Inferior parietal cortex (tissue), 1 donor: ENCODE results near the gene PTPRN2.
"Not testable (repeated sequence)": the region's sequence is repeated elsewhere in the genome, so short reads cannot be mapped to it uniquely, and the experiment has no call there.

Experiments
- DNase-seq: peaks from one replicate; pipeline ENCODE4 v3.0.0-alpha.2; 2016; ENCODE audit errors: extremely low spot score

The PTPRN2 gene

DNA sequence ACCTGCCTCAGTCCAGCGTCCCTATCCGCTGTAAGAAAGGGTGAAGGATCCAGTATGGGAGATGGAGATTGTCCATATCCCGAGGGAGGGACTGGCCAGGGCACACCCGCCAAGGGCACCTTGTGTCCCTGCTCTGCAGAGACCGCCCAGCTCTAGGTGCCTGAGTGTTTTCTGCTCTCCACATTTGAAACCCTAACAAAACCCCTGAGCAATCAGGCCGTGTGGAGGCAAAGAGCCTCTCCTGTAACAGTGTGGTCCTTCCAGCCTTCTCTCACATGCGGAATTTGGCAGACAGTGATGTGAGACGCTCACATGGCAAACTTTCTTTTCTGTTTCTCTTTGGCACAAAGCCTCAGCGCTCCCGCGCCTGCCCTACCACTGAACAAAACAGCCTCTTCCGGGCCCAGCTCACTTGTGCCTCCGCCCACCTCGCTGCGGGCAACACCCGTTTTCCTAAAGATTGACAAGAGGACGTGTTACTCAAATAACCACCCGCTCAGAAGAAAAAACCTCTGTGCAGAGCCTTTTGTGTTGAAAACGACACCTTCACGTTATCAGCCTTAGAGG, 736.0 kb downstream of the PTPRN2 start:
- peak; percentile 44 for DNase-seq

- no peak for DNase-seq
Observed at GRCh38 chr7:157850481-157851444, 736.9 kb downstream of the PTPRN2 start.

- DNase-seq = no peak
Observed at GRCh38 chr7:157849726-157850125, 737.9 kb downstream of the PTPRN2 start.

GRCh38 chr7:157849341-157849596, 738.4 kb downstream of the PTPRN2 start:
- DNase-seq = no peak

- no peak for DNase-seq
Observed at GRCh38 chr7:157848508-157849340, 738.9 kb downstream of the PTPRN2 start.

GRCh38 chr7:157847756-157848487, 739.7 kb downstream of the PTPRN2 start:
- DNase-seq = not testable (repeated sequence)

DNA sequence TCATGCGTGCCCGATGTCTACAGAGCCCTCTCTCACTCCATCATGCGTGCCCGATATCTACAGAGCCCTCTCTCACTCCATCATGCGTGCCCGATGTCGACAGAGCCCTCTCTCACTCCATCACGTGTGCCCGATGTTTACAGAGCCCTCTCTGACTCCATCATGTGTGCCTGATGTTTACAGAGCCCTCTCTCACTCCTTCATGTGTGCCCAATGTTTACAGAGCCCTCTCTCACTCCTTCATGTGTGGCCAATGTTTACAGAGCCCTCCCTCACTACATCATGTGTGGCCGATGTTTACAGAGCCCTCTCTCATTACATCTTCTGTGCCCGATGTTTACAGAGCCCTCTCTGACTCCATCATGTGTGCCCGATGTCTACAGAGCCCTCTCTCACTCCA, 740.9 kb downstream of the PTPRN2 start:
- DNase-seq = not testable (repeated sequence)

GRCh38 chr7:157846271-157846670, 741.4 kb downstream of the PTPRN2 start:
- no peak for DNase-seq

DNA sequence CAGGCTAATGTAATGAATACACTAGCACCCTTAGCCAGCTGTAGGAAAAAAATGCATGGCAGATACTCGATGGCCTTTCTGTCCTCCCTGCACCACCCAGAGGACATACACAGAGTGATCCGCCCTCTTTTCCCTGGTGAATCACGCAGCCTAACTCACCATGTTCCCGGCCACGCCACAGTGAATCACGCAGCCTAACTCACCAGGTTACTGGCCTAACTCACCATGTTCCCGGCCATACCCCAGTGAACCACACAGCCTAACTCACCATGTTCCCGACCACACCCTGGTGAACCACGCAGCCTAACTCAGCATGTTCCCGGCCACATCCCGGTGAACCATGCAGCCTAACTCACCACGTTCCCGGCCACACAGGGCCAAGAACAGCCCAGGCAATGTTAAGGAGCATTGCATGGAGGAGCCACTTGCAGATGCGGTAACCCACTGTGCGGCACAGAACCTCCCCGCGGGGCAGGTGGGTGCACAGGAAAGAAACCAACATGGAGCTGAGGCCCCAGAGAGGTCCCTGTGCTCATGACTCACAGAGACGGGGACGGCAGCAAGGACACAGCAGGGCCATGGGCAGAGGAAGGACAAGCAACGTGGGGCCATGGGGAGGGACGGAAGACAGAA, 742.3 kb downstream of the PTPRN2 start:
- no peak for DNase-seq

DNA sequence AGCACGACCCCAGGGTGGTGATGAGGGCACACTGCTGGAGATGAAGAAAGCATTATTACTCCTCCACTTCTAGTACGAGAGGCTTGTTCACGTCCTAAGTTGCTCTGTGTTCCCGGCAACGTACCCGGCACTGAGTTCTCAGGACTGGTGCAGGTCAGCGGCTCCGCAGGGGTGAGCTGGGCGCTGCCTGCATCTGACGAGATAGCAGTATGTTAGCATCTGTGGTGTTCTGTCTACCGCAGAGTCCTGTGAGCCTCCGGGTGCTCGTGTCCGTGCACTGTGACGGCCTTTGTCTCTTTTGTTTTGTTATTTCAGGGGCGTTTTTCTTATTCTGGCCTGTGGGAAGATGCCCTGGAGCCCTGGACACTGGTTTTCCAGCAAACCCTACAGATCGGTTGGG, 743.0 kb downstream of the PTPRN2 start:
- no peak for DNase-seq

- no peak for DNase-seq
Observed at GRCh38 chr7:157844141-157844540, 743.5 kb downstream of the PTPRN2 start.

DNA sequence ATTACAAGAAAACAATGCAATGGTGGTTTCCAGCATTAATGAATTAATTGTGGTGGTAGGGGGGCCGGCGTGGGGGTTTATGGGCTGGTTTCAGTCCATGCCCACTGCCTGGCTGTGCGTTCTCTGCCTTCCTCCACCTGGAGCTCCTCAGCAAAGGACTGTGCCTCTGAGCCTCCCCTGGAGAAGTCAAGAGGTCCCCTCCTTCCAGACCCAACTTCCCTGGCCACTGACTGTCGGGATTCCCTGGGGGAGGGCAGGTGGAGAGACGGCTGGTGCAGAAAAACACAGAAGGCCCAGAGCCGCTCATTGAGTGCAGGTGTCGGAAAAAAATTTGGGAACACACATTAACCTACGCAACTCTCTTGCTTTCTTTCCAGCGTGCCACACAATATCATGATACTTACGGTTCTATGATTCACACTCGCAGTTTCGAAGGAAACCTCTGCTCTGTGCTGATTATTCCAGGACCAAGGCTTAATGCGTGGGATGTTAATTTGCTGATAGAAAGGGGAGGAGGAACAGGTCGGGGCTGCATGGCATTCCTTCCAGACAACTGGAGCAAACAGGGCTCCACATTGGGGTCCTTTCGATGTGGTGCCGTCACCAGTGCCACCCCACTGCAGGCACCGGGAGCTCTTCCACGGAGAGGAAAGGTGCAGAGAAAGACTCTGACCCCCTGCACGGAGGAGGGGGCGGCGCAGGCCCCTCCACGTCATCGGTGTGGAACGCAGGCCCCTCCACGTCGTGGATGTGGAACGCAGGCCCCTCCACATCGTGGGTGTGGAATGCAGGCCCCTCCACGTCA, 744.1 kb downstream of the PTPRN2 start:
- no peak for DNase-seq

DNA sequence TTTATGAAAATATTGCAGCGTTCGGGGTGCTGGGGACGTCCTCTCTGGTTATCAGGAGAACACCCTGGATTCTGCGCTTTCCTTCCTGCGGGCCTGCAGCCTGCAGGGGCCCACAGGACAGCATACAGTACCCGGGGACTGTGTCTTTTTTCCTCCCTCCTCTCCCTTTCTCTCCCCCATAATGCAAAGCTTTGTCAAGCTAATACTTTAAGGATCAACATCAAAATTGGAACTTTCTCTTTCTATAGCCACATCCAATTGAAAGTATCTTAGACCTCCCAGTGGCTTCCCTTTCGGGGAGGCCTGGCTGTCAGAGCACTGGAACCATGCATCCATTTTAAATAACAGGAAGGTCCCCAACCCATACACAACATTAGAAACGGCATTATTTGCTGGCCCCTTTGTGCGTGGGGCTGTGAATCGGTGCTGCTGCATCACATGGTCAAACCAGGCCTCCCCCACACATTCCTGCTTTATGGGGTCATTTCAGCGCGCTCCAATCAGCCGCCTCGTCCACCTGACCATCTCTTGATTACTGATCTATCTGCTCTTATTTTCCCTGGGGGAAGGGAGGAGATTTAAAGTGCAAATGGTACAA, 745.8 kb downstream of the PTPRN2 start:
- DNase-seq = no peak

- no peak for DNase-seq
Observed at GRCh38 chr7:157840914-157841772, 746.5 kb downstream of the PTPRN2 start.

DNA sequence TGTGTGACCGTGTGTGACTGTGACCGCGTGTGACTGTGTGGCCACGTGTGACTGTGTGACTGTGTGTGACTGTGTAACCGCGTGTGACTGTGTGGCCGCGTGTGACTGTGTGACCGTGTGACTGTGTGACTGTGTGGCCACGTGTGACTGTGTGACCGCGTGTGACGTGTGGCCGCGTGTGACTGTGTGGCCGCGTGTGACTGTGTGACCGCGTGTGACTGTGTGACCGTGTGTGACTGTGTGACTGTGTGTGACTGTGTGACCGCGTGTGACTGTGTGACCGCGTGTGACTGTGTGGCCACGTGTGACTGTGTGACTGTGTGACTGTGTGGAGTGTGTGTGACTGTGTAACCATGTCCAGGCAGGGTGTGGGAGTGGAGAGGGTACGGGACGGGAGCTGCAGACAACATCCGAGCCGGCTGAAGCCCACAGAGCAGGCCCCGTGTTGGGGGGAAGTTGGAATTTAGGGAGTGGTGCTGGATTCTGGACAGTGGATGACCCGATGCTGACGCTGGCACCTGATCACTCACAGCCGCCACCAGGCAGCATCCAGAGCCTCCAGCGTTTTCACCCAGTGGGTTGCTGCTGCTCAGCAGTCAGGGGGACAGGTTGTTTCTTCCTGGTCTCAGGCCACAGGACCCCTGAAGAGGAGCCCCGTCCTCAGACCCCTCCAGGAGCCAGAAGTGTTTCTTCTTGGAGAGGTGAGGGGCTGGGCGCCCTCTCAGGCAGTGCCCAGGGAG, 747.3 kb downstream of the PTPRN2 start:
- DNase-seq = no peak

GRCh38 chr7:157839672-157840167, 747.9 kb downstream of the PTPRN2 start:
- no peak for DNase-seq

- no peak for DNase-seq
Observed at GRCh38 chr7:157839226-157839625, 748.4 kb downstream of the PTPRN2 start.

- no peak for DNase-seq
Observed at GRCh38 chr7:157837561-157837960, 750.1 kb downstream of the PTPRN2 start.
